HTR-8/SVneo (cell line): ENCODE data around the gene EEIG1.

Experiments
- DNase-seq: peaks from one replicate; pipeline ENCODE4 v3.0.0; 2011; ENCODE audit warnings: low spot score, mixed read lengths; ENCODE audit not compliant: insufficient read length
- FAIRE-seq: peaks from 2 replicates; lab custom pipeline; 2011; peaks lifted over from hg19 to GRCh38; lab: Jason Lieb, UNC

EEIG1 gene

DNA sequence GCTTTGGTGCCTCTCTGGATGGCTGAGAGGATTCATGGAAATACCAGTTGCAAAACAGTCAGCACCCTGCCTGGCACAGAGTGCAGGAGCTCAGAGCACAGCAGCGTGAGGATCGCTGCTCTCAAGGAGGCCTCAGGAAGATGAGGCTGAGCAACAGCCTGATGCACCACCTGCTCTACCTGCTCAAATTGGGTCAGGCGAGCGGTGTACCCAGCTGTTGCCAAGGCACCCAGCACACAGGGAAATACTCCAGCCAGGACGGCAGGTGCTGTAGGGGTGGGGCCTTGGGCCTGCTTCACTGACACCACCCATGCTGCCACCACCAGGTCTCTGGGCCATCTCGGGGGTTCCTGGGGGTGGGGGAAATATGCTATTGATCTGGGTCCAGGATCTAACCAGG is 4.3 kb downstream of the EEIG1 start:
- DNase-seq (no peak), FAIRE-seq (no peak)

DNA sequence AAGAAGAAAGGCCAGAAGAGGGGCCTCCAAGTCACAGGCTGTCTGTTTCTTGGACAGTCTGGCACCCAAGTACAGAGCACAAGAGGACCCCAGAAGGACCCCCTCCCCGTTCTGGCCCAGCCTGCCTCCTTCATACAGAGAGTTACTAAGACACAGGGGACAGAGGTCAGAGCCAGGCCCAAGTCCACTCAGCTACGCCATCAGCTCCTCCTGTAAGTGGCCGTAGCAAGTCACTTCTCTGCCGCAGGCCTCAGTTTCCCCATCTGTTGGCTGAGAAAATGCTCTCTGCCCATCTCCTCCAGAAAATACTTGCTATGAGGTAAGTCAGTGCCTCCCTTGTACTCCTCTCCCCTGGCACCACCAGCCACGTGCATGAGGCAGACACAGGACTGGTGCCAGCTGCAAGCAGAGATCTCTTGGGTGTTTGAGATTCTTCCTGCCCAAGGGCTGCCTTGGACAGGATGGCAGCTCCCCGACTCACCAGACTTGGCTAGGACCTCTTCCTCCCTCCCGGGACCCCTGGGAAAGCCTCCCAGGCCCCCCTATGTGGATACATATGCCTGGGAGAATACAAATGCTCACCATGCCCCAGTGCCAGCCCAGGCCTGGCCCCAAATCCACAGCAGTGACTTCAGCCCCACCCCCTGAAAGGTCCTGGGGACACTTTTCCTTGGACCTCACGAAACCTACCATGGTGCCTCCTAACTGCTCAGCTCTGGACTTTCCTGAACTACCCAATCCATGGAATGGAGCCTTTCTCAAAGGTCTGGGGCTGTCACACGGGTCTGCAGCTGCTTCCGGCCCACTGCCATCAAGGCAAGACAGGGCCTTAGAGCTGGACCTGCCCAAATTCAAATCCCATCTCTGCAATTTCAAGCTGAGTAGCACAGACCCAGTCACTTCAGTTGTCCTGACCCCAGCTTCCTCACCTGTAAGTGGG is 5.1 kb downstream of the EEIG1 start:
- DNase-seq (no peak), FAIRE-seq (no peak)

DNA sequence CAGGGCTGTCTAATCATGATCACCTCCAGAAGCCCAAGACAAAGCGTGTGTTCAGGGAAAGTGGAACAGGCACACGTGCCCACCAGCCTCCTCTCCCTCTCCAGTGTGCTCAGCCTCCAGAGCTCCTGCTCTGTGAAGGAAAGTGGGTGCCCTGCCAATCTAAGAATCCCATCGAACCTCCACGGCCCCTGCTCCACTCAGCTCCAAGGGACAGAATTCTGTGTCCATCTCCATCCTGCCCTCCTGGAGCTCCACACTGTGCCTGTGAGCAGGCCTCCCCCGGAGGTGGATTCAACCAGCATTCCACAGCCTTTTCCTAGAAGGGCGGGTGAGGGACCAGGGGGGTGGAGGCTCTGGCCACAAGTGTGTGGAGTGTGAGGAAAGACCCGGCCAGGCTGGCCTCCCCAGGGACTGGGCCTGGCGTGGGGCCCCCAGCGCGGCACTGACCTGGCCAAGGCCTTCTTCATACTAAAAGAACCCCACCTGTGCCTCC is 6.0 kb downstream of the EEIG1 start:
- DNase-seq (no peak), FAIRE-seq (no peak)

DNA sequence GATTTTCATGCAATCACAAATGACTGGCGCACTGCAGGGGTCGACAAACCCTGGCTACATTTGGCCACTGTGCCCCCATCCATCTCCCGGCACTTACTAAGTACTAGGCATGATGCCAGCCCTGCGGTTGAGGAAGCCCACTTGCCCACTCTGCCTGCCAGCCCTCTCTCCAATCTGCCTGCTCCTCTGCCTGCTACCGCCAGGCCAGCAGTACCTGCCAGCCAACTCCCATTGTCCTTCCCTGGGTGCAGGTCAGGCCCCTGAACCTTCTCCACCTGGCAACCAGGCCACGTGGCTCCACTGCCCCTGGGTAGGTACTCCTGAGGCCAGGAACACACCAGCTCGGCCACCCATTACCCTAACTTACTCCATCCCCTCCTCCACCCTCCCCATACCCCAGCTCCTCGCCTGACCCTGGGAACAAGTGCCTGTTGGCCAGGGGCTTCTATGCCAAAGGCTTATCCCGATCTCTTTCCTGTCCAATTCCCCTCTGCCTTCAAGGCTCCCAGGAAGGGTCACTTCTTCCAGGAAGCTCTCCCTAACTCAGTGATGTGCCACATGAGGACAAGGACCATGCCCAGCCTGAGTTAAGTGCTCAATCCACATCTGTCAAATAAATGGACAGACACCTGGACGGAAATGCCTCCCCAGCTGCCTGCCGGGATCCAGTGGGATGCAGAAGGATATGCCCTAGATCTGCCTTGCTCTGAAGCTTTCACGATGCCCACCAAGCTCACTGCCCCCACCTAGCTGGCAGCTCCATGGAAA is 6.6 kb downstream of the EEIG1 start:
- FAIRE-seq: no peak
- no peak for DNase-seq

DNA sequence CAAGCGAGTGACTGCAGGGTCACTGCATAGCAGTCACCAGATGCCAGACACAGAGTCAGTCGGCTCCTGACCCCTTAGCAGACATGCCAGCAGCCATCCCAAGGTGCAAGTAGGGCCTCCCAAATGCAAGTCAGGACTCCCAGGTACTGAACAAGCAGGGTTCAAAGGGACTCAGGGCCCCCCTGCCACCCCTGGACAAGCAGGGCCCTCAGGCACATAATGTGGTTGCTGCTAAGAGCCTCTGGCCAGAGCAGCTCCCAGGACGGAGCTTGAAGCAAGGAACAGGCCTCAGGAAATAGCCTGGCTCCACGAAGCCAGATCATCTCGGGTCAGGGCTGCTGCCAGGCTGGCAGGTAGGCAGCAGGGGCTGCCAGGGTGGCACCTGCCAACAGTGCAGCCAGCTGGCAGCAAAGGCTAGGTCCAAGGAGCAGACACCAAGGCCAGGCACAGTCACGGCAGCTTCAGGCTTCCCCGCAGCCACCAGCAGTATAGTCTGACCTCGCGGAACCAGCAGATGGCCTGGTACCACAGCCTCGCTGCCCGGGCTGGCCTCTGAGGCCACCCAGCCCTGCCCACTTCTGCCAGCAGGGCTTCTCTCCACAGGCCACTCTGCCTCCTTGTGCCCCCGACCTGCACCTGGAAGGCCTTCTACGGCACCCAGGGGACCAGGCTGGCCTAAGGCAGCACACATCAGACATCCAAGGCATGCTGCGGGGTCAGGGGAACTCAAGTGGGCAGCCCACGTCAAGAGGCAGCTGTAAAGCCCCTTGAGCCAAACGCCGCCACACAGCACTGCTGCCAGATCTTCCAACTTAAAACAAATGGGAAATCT is 7.4 kb downstream of the EEIG1 start:
- no peak for FAIRE-seq
- DNase-seq: no peak

DNA sequence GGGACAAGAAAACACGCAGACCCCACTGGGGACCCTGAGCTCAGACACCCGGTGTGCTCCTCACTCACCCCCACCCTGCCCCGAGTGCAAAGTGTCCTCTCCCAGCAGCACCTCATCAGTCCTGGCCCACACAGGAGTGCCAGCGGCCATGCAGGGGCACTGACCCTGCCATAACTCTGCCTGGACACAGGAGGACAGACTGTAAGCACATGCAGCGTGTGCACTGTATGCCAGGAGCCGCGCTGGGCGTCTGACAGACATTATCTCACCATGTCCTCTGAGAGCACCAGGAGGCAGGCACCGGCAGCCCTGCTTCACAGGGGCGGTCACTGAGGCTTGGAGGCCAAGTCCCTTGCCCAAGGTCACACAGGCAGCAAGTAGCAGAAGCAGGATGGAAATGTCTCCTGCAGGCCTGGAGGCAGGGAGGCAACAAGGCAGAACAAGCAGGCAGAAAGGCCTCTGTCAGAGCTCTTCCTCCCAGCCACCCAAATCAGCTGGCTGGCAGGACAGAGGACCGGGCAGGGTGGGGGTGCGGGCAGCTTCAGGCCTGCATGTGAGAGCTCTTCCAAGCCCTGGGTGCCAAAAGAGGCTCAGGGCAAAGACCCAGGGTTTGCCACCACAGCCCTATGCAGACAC is 8.4 kb downstream of the EEIG1 start:
- FAIRE-seq (no peak), DNase-seq (no peak)

DNA sequence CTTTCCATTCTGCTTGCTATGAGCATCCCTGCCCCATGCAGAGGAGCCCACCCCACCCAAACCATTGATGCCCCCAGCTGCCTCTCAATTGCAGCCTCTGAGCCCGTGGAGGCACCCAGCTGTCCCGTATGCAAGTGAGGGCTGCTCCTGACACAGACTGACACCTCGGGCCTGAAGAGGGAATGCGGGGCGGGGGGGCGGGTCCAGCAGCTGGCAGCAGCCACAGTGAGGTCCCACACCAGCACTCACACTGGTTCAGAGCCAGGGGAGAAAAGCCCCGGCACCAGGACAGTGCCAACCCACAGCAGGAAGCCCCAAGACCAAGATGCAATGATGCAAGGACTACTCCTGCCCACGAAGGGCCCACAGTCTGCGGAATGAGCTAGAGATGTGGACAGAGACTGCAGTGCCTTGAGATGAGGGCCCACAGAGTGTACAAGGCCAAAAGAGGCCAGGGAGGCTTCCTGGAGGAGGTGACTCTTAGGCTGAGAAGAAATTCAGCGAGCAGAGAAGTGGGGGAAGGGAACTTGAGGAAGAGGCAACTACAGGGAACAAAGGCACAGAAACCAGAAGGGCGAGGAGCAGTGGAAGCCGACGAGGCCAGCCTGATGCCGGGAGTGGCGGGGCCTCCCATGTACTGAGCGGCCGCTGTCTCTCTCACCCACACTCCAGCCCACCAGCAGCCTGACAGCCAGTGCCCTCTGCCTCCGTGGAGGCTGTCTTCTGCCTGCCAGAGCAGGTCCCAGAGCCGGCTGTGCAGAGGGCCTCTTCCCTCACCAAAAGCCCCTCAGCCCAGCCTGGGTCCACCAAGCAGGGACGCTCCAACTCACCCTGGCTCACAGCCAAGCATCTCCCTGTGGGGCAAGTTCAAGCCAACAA is 9.2 kb downstream of the EEIG1 start:
- FAIRE-seq (no peak), DNase-seq (no peak)

DNA sequence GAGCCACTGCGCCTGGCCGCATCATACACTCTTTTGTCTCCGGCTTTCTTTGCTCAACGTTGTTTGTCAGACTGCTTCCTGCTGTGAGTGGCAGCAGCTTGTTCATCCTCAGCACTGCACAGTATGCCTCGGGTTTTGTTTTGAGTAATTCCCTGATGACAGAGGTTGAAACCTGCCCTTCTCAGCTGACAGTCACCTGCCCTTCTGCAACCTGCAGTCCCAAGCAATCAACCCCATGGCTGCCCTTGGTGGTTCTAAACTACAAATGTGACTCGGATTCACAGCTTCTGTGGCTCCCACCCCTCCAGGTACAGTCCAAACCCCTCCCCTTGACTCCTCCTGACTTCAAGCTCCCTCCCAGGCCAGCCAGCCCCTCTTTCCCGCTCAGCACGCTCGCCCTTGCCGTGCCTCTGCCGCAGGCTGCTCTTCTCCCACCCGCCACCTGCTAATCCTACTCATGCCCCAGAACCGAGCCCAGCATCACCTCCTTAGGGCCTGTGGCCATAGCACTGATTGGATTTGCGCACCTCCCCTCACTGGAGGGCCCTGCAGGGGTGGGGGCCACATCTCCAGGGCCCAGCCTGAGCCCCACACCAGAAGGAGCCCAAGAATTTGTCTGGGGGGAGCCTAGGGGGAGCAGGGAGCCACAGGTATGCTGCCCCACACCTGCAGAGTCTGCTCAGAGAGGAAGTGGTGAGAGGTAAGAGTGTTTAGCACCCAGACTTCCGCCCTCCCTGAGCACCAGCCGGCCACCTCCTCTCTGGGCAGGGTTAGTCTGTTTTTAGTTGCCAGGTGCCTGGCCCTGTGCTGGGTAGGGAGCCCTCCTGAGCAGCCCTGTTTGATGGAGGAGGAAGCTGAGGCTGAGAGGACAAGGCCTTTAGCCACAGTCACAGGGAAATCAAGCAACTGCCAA is 10.1 kb downstream of the EEIG1 start:
- FAIRE-seq (no peak), DNase-seq (no peak)

DNA sequence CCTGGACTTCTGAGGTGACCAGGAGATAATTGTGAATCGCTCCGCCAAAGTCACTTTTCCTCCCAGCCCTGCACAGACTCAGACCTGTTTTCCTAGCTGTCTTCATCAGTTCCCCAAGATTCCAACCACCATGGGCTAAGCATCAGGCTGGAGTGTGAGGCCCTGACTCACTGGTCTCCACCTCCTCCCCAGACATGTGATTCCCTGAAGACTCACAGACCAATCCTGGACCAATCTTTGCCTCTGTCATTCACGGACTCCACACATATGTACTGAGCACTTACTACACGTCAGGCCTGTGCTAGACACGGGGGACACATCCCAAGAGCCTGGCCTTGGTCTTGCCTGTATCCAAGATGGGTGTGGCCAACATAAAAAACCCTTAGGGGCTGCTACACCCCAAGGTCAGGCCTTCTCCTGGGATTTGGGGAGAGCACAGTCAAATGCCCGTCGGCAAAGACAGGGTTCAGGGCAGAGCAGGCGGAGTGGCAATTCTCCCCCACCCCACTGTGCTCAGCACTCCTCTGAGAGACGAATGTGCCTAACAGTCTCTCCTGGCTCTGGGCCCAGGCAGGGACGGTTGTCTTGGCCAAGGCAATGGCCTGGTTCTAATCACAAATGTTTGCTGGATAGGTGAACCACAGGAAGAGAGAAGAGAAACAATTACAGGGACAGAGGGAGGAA is 11.9 kb downstream of the EEIG1 start:
- no peak for FAIRE-seq

DNA sequence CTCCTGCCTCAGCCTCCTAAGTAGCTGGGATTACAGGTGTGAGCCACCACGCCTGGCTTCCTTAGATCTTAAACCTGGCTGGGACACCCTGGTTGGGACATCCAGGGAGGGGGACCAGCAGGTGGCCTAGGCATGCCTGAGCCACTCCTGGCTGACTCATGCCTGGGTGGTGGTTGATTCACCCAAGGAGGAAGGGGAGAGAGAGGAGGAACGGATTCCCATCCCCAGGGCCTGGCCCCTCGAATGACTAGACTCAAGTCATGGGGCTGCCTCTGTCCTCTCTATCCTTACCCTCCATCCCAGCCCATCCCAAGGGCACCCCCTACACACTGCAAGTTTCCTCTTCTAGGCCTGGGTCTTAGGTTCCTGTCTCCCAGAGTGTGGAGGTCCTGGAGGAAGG is 12.7 kb downstream of the EEIG1 start:
- DNase-seq (no peak), FAIRE-seq (no peak)

More for the DNA sequence above, 11.9 kb downstream of the EEIG1 start:
- DNase-seq: no peak

DNA sequence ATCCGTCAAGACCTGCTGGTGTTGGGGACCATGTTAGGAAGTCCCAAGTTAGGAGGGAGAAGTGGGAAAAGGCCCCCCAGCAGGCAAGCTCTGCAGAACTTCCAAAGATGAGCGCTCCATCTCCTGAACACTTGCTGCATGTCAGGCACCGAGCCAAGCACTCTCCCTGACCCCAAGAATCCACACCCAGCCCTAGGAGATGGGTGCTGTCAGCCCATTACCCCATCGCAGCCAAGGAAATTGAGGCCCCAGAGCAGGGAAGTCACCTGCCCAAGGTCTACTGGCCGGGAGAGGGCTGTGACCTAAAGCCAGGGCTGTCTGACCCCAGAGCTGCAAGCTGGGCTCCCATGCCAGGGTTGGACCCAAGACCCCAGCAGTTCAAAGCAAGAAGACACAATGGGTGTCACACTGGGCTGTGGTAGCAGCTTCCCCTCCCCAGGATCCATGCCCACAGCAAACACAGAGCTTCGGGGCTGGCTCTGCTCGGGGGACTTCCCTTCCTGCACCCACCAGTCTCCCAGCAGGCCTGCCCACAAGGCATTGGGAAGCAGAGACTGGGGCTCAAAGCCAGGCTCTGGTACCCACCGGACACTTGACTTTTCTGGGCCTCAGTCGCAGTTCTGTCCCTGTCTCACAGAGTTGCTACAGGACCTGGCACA is 13.5 kb downstream of the EEIG1 start:
- DNase-seq: no peak

DNA sequence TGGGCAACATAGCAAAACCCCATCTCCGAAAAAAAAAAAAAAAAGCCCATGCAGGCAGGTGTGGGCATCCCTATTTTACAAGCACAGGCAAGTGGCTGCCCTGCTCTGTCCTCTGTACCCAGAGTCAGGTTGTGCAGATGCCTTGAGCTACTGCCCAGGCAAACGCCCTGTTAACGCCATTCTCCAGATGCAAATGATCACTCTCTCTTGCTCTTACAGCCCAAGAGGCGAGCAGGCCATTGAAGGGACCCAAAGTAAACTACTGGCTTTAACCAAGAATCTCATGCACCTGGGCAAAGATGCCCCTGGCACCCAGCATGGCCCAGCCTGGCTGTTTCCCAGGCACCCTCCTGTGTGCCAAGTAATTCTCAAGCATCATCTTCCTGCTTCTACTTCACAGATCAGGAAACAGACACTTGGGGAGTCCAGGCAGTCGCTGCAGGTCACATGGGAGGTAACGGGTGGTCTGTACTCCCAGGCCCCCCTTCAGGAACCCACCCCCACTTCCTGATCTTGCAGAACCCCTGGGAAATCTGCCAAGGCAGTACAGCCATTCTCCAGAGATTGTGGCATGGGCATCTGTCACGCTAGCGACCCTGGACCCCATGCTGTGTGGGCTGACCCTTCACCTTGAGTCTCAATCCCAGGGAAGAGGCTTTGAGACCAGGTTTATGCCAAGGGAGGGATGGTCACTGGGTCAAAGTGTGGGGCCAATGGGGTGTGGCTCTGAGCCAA is 14.2 kb downstream of the EEIG1 start:
- FAIRE-seq: no peak
- no peak for DNase-seq

More for the DNA sequence above, 13.5 kb downstream of the EEIG1 start:
- no peak for FAIRE-seq

DNA sequence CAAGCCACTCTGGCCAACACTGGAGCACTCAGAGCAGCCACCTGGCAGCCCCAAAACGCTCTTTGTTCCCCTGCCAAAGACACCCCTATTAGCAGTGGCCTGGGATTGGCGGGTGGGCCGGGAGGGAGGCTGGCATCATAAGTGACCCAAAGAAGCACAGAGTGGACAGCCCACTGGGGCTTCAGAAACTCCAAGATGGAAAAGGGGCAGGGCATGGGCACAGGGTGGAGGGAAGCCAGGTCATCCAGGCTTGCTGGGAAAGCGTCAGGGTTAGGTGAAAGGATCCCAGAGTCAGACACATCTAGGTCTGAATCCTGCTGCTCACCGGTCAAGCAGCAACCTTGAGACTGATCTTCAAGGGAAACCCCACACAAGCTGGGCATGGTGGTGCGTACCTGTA is 14.8 kb downstream of the EEIG1 start:
- DNase-seq (no peak), FAIRE-seq (no peak)

DNA sequence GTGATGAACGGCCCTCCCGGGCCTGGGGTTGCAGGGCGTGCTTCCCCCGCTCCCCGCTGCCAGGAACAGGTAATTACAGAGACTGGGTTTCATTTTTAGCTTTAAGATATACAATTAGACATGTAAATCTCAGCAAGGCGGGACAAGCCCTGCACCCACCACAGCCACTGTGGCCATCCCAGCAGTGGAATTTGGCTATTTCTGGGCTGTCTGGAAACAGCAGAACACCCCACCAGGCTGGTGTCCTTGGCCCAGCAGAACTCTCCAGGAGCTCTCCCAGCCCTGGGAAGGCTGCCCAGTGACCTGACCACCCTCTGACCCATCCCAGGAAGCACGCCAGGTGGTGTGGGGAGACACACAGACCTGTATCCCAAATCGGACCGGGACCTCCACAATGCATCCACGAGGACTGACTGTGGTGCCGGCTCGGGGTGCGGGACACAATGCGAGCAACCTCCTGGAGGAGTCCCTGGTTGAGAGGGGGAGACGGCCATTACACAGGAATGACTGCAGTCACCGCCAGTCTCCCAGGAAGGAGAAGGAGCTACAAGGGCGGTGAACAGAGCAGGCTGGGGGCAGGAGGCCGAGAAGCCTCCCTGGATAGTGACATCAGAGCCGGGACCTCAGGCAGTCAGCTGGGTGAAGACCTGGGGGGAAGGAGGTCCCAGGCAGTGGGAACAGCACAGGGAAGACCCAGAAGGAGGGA is 17.3 kb downstream of the EEIG1 start:
- FAIRE-seq (no peak), DNase-seq (no peak)

DNA sequence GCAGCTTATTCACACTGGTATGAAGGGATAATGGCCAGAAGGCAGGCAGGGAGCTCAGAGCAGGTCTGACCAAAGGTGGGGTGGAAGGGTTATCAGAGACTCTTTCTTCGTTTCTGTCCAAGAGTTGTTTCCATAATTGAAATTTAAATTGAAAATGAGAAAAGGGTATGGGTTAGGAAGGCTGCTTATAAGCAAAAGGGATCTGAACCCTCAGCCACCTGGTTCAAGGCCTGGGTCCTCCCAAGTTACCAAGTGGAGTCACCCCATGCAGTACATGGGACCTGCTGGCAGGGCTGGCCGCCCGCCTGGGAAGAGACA is 17.8 kb downstream of the EEIG1 start:
- no peak for DNase-seq
- no peak for FAIRE-seq

DNA sequence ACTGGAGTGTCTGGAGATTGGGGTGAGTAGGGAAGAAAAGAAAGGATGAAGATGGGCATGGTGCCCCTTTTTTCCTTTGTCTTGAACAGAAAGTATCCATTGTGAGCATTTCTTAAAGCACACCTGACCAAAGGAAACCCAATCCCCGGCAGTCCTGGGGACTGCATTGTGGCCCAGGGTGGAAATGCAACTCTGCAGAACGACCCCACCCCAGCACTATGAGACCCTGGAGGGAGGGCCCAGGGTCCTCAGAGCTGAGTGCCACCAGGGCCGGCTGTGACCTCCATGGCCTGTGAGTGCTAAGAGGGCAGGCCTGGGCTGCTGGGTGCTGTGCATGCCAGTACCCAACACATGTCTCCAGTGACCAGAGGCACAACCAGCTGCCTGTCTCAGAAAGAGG is 18.5 kb downstream of the EEIG1 start:
- FAIRE-seq (no peak), DNase-seq (no peak)
